Superior temporal gyrus (tissue), 1 donor: ENCODE data around the gene RNF8.
A peak's percentile ranks its signal among the peaks of the same experiment; 100 is the strongest.
"Not testable (repeated sequence)": the region's sequence is repeated elsewhere in the genome, so short reads cannot be mapped to it uniquely, and the experiment has no call there.

Experiments
- DNase-seq: peaks from one replicate; pipeline ENCODE4 v3.0.0-alpha.2; 2016; ENCODE audit errors: extremely low spot score

Gene RNF8

DNA sequence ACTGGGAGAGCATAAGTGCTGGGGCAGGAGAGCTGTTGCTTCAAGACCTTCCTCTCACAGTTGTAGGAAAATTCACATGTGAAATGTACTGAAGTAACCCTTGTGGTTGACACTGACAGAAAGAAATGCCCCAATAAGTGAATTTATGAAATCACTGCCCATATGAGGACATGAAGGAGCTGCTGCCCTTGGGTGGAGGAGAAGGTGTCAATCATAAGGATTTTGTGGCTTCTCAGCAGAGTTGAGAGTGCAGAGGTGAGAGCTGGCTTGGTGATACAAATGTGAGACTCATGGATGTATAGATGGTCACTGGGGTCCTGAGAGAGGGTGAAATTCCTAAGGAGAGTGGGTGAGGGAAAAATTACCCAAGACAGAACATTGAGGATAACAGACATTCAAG lies 45.3 kb downstream of the RNF8 start:
- DNase-seq: no peak

DNA sequence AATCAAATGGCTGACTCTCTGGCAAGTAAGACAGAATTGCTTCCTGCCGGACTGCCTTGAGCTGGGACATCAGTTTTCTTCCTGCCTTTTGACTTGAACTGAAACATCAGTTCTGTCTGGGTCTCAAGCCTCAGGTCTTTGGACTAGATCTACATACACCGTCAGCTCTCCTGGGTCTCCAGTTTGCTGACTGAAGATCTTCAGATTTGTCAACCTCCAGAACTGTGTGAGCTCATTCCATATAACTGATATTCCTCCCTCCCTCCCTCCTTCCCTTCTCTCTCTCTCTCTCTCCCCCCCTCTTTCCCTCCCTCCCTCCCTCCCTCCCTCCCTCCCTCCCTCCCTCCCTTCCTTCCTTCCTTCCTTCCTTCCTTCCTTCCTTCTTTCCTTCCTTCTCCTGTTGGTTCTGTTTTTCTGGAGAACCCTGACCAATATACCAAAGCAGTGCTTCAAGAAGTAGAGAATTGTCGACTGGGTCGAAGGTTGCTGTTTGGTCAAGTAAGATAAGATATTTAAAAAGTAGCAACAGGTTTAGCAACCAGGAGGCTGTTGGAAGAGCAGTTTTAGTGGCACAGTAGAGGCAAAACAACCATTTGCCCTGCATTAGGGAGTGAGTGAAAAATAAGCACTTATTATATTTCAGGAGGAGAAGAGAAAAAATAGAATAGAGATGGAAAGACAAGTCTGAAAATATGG lies 46.2 kb downstream of the RNF8 start:
- no peak for DNase-seq

DNA sequence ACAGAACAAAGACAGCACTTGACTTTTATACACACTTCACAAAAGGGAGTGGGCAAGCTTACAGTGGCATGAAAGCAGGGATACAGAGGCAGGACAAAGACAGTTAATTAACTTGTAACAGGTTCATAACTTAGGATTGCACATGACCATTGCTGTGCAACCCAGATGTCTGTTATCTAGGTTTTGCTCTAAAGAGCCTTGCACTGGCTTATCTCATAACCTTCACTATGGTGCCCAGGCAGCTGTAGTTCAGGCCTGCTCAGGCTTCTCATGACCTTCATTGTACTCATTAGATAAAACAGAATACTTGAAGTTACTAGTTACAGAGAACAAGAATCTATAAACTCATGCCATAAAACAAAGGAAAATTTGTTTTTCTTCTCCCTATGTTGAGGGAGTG lies 47.9 kb downstream of the RNF8 start:
- DNase-seq: not testable (repeated sequence)

DNA sequence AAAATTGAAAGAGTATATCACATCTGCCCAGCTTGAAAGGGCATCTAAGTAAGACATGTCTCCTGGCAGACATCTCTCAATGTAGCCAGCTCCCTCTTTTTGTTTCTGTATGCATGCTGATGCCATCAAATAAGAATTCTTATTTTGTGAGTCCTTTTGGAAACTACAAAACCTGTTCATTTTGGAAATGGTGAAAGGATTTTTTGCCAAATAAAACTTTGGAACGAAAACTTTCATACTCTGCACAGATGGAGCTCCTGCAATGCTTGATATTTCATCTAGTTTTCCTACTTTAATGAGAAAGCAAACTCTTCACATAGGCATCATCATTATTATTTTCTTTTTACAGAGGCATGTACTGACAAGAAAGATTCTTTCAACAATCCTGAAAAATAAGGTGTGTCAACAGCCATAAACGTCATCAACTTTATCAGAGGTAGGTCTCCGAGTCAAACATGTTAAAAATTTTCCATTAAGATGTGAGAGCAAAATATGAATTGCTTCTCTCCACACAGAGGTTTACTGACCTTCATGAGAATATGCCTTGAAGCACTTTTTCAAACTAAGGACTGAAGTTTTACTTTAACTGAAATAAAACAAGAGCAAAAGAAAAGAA lies 53.1 kb downstream of the RNF8 start:
- DNase-seq: no peak

DNA sequence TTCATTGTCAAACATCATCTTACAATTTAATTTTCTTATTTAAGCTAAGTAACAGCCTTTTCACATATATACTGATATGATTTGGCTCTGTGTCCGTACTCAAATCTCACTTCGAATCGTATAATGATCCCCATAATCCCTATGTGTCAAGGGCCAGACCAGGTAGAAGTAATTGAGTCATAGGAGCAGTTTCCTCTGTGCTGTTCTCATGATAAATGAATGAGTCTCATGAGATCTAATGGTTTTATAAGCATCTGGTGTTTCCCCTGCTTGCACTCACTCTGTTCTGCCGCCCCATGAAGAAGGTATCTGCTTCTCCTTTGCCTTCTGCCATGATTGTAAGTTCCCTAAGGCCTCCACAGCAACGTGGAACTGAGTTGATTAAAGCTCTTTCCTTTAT lies 54.2 kb downstream of the RNF8 start:
- DNase-seq: no peak

DNA sequence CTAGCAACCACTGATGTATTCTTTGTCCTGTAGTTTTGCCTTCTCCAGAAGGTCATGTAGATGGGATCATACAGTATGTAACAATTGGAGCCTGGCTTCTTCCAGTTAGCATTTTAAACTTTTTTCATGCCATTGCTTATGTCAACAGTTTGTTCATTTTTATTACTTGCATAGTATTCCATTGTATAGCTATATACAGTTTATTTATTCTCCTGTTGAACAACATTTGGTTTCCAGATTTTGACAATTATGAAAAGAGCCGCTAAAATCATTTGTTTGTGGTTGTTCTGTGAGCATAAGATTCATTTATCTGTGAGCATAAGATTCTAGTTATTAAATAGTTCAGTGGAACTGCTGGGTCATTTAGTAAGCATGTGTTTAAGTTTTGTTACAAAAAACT lies 55.7 kb downstream of the RNF8 start:
- no peak for DNase-seq

DNA sequence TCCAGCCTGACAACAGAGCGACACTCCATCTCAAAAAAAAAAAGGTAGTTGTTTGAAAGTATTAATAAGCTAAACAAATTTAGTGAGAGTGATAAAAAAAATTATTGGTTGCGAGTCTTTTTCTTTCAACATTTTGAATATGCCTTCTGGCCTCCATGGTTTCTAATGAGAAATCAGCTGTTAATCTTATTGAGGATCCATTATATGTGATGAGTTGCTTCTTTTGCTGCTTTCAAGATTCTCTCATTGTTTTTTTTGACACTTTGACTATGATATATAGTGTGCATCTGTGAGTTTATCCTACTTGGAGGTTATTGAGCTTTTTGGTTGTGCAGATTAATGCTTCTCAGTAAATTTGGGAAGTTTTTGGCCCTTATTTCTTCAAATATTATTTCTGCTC lies 63.6 kb downstream of the RNF8 start:
- no peak for DNase-seq

DNA sequence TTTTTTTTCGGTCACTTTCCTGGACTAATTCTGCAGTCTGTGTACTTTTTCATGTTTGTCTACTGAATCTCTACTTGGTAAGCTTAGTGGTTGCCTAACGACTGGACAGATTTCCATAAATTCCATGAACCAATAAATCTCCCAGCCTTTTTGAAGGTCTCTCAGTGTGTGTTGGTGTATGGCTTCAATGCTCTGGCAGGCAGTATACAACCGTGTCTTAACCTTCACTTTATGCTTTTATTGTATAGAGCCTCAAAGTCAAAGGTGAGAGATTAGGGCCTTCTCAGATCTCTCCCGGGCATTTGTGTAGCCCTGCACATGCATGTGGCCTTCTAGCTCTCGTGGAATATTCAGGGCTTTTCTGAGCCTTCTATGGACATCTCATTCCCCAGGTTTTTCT lies 64.9 kb downstream of the RNF8 start:
- no peak for DNase-seq

DNA sequence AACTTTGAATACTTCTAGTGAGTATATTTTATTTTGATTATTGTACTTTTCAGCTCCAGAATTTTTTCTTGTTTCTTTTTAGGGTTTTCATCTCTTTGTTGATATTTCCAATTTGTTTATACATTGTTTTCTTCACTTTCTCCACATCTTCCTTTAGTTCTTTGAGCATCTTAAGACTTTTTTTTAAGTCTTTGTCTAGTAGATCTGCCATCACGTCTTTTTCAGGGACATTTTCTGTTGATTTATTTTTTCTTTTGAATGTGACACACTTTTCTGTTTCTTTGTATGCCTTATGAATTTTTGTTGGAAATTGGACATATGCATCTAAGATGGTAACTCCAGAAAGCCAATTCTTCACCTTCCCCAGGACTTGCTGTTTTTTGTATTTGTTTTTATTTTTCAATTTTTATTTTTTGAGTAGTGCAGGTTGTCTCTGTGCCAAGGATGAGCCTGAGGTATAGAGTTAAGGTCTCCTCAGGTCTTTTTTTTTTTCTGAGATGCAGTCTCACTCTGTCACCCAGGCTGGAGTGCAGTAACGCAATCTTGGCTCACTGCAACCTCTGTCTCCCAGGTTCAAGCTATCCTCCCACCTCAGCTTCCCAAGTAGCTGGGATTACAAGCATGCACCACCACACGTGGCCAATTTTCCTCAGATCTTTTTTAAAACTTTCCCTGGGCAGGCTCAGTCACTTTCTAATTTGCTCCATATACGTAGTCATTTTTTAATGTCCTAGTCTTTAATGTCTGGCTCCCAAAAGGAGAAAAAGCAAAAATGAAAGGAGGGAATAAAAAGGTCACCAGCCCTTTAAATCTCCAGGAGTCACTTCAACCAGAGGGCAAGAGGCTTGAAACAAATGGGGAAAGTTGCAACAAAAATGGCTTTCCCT lies 72.5 kb downstream of the RNF8 start:
- no peak for DNase-seq

DNA sequence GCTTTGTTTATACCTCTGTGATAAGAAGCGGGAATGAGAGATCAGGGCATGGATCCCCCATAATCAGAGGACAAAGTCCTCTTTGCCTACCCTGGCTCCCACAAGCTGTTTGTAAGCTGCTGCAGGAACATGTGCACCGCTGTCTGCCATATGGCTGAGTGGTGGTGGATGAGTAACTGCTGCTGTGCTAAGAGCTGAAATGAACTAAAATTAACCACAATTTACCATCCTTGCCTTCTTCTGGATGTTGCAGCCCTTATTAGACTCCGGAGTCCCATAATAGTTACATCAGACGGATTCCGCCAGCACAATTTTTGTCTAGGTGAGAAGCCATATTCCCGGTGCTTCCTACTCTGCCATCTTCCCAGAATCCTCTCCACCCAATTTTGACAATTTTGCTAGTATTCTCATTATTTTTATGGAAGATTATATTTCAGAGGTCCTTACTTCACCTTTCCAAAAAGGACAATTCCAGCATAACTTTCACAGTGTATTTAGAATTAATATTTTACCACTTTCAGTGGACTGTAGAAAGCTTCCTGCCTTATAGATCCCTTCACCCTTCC lies 73.2 kb downstream of the RNF8 start:
- DNase-seq: no peak

DNA sequence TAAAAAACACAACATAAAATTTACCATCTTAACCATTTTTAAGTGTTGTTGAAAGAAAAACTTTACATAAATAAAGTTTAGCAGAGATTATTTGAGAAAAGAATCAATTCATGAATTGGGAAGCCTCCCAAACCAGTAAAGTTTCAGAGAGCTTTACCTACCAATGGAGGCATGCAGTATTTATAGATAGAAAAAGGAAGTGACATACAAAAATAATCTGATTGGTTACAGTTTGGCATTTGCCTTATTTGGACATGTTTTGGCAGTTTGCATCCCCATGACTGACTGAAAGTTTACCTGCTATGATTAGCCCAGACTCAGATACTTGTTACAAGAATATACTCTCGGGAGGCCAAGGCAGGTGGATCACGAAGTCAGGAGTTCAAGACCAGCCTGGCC lies 75.6 kb downstream of the RNF8 start:
- DNase-seq: no peak

DNA sequence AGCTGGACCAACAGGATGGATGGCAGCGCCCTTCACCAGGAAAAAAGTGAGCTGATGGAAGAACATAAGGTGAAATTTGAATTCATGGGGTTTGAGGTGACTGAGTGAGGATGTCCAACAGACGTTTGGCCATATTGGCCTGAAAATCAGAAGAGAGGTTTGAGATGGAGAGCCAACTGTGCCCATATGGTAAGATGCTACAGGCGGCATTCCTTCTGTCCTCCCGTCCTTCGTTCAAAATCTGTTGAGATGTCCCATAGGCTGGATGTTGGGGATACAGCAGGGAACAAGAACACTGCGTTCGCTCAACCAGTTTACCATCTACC lies 78.8 kb downstream of the RNF8 start:
- DNase-seq: no peak

DNA sequence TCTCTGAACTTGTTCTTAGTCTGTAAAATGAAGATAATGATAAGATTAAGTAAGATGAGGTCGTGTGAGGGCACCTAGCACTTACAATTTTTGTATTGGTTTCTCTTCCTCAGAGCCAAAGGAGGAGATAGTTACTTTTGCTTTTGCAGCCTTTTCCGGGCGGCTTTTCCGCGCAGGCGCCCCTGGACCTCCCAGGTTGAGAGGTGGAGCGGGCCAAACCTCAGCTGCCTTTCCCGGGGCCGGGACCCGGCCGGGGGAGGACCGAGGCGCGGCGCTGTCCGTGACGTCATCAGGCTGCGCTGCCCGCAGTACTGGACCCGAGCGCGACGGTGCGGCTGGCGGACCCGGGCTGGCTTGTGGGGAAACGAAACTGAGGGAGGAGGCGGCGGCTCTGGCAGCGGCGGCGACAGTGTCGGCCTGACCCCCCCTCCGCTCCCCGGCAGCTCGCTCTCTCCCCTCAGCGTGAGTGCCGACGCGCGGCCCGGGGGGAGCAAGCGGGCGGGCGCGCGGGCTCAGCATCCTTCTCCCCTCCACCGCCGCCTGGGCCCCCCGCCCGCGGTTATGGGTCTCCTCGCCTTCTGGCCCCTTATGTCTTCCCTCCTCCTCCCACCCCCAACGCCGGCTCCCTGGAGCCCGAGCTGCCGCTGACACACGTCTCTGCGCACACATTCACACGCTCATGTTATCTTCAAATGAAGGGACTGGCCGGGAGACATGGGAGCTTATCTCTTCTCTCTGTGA lies 79.3 kb downstream of the RNF8 start, which contains the start of gene CMTR1:
Gene CMTR1 (plus strand): TSS at position 306 of the 741 bp plus-strand sequence. CDS start 2,409 bp downstream, outside the sequence.
- peak; percentile 88 for DNase-seq

DNA sequence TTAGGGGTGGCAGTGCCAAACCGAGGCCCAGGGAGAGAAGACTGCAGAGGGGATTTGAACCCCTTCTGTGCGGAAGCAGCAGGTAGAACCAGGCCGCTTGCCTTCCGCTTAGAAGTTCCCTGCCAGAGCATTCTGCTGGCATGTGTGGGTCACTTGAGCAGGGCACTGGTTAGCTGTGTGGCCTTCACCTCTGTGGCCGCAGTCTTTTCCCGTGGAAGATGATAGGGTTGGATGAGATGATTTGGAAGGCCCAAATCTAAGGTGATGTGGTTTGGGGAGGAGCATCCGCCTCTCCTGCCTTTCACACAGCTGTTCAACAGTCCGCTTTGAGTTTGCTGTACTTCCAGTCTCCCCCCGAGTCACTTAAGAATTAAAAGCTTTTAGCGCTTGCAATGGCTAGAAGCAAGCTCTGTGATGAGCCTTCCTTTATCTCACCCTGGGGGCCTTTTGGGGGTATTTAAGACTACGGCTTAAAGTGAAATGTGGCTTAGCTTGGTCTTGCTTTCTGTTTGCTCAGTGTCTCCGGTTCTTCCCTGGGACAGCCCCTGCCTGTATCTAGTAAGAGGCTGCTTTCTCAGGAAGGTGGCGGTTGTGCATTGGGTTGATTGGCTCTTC lies 80.0 kb downstream of the RNF8 start:
- DNase-seq: peak; percentile 51

DNA sequence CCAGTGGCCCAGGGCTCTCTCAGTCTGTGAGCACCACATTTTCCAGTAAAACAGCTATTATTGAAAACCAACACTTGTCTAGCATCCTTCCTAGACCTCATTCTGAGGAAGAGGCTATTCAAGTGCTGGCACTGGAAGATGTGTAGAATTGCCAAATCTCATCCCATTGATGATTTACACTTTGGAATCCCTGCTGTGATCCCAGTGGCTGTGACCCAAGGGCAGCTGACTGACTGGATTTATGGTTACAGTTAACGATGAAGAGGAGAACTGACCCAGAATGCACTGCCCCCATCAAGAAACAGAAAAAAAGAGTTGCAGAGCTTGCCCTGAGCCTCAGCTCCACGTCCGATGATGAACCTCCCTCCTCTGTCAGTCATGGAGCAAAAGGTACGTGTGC lies 81.6 kb downstream of the RNF8 start:
- DNase-seq: no peak

DNA sequence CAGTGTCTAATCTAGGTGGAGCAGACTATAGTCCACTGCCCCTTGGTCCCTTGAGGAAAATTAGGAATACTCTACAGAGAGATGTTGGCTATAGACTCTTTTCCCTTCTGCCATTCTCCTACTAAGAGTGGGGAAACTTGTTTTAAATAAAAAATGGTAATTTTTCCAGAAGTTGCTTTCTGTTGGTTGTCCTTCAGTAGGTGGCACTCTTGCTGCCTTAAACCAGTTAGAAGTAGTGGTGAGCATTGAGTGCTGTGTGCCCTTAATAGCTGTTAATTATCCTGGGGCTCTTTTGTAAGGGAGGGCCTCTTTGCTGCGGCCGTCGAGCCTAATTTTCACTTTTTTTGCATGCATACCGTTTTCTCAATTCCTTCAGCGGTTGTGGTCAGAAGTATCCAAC lies 82.0 kb downstream of the RNF8 start:
- no peak for DNase-seq

DNA sequence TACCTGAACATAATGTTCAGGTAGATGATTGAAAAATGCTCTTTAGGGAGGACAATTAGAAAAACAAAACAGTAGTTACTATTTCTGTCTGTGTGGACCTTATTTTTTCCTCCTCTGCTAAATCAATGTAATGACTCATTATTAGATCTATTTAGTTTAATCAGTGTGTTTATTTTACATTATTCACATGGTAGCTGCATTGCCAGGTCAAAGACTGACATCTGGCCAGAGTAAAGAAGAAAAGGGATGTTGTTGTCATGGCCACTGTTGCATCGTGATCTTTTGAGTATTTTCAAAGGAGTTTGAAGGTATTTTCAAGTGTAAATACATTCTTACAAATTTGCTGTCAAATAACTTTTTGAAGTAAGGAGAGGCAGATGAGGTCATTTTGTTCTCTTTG lies 85.1 kb downstream of the RNF8 start:
- DNase-seq: no peak

DNA sequence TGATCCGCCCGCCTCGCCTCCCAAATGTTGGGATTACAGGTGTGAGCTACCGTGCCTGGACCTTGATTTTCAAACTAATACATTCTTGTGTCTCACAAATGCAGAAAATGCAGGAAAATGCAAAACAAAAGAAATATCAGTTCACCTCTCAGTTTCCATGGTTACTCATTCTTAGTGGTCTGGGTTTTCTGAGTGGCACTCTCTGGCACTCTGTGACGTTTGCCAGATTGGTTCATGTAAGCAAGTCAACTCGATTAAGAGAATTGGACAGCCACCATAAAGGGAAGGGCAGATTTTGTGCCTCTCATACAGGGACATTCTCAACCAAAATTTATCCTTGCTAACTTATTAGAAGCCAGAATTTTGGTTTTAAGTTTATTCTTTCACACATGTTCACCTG lies 87.9 kb downstream of the RNF8 start:
- DNase-seq: no peak

DNA sequence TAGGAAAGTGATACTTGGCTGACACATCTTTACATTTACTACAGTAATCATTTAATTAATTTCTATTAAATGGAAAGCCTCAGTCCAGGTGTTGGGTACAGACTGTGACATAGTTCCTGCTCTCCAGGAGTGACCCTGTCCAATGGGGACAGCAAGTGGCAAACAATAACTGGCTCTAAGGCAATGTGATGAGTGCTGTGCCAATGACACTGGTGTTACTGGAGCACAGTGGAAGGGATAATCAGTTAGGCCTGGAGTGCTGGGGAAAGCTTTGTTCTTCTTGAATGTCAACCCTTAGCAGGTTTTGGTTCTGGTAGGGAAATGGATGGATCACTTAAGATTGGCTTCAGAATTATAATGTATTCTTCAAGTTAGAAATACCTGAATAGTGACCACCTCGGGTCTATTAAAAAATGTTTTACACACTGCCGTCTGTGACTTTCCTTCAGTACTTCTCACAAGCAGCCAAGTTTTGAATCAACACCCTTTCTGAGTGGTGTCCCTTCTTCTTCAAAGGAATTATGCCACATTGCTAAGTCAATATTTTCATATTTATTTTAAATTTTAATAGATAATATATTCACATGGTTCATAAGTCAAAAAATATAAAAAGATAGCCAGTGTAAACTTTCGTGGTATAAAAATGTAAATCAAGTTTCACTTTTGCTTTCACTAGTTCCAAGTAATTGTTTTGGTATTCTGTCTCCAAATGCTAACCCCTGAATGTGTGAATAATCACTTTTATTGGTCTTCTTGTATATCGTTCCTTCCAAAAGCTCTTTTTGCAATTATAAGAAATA lies 88.8 kb downstream of the RNF8 start:
- no peak for DNase-seq

DNA sequence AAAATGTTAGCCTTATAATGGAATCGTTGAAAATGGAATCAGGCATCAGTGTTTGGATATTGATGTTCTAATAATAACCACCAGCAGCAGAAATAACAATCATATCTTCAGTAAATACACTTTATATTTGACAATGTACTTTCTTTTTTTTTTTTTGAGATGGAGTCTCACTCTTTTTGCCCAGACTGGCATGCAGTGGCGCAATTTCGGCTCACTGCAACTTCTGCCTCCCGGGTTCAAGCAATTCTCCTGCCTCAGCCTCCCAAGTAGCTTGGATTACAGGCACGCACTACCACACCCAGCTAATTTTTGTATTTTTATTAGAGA lies 89.4 kb downstream of the RNF8 start:
- not testable (repeated sequence) for DNase-seq
